HepG2 (cell line): ENCODE data around the gene TMEM225B. TPM values are rescaled to one million over a fixed set of nuclear protein-coding genes. Genes with fewer than 3 reads are reported as not detected.

Experiments
- CCDC6 ChIP-seq: sonication (generic); formaldehyde crosslinking; IDR thresholded peaks from 2 replicates; pipeline ENCODE4 v1.8.1; 2022; ENCODE audit warnings: mild to moderate bottlenecking, missing genetic modification reagents, moderate library complexity
- CHCHD3 ChIP-seq: sonication (generic); formaldehyde crosslinking; IDR thresholded peaks from 2 replicates; pipeline ENCODE4 v1.8.0; 2022; ENCODE audit warnings: mild to moderate bottlenecking, missing genetic modification reagents, moderate library complexity
- KDM2A ChIP-seq: sonication (generic); formaldehyde crosslinking; IDR thresholded peaks from 2 replicates; pipeline ENCODE4 v1.4.0; 2020; ENCODE audit warnings: low read depth, missing genetic modification reagents, borderline replicate concordance
- MAZ ChIP-seq, 2 experiments: sonication (generic) in 1 of 2; formaldehyde crosslinking in 1 of 2; IDR thresholded peaks; 2 replicates each; pipeline versions ENCODE4 v1.5.0 to v1.6.1; 2012 to 2020; ENCODE audit warnings: low read depth in 2 of 2, mild to moderate bottlenecking in 2 of 2, borderline replicate concordance in 1 of 2, improper control_type of control experiment in 1 of 2, low read length in 1 of 2, missing genetic modification reagents in 1 of 2, moderate library complexity in 1 of 2
- NCOA1 ChIP-seq: sonication (generic); formaldehyde crosslinking; IDR thresholded peaks from 2 replicates; pipeline ENCODE4 v1.9.0; 2021; ENCODE audit warnings: missing genetic modification reagents
- RFXAP ChIP-seq: sonication (generic); formaldehyde crosslinking; IDR thresholded peaks from 2 replicates; pipeline ENCODE4 v1.4.0; 2020; ENCODE audit warnings: missing genetic modification reagents, borderline replicate concordance
- SNAI1 ChIP-seq: sonication (generic); formaldehyde crosslinking; IDR thresholded peaks from 2 replicates; pipeline ENCODE4 v1.5.0; 2020; ENCODE audit warnings: mild to moderate bottlenecking, missing genetic modification reagents, borderline replicate concordance
- TGIF2 ChIP-seq: IDR thresholded peaks from 2 replicates; pipeline ENCODE4 v1.6.1; 2016; ENCODE audit warnings: control low read depth, missing compliant biosample characterization
- U2AF1 ChIP-seq: fragments of 200-400 bp; formaldehyde crosslinking; optimal IDR thresholded peaks from 2 replicates; pipeline ENCODE3; 2017; ENCODE audit warnings: mild to moderate bottlenecking, low read depth, low read length
- ZNF674 ChIP-seq: sonication (generic); formaldehyde crosslinking; IDR thresholded peaks from 2 replicates; pipeline ENCODE4 v1.5.0; 2020; ENCODE audit warnings: low read depth, mild to moderate bottlenecking, missing genetic modification reagents
- ZNF780A ChIP-seq: sonication (generic); formaldehyde crosslinking; IDR thresholded peaks from 2 replicates; pipeline ENCODE4 v1.8.0; 2022; ENCODE audit warnings: mild to moderate bottlenecking, missing genetic modification reagents, moderate library complexity
- polyA plus RNA-seq, 8 experiments: library from polyadenylated mRNA; depleted of rRNA in 3 of 8; stranded (reverse) in 7 of 8; unstranded in 1 of 8; fragments of >200 nt; fragmentation: Illumina TruSeq in 4 of 8; extraction: Trizol in 4 of 8; gene quantifications; 2 replicates each; pipeline versions ENCODE4 v1.2.1 to v1.2.3, GENCODE V29; 2011 to 2016; ENCODE audit warnings: low read depth in 4 of 8, missing spikeins in 1 of 8, mixed read lengths in 1 of 8; ENCODE audit not compliant: insufficient read depth in 1 of 8
- total RNA-seq, 5 experiments: library from RNA; depleted of rRNA; stranded (reverse); fragments of >200 nt; fragmentation: Illumina TruSeq; extraction: Trizol; gene quantifications; 2 replicates each; pipeline ENCODE4 v1.2.3, GENCODE V29; 2016; ENCODE audit warnings: low read depth in 1 of 5
- TF ChIP-seq, protein P1 (sequence below): sonication (generic); formaldehyde crosslinking; IDR thresholded peaks from 2 replicates; pipeline ENCODE4 v1.5.1; 2020; ENCODE audit warnings: missing genetic modification reagents, mild to moderate bottlenecking, borderline replicate concordance
- TF ChIP-seq, protein P2 (sequence below): sonication (generic); formaldehyde crosslinking; IDR thresholded peaks from 2 replicates; pipeline ENCODE4 v1.8.0; 2023; ENCODE audit warnings: mild to moderate bottlenecking, missing genetic modification reagents
- TF ChIP-seq, protein P3 (sequence below): sonication (generic); formaldehyde crosslinking; IDR thresholded peaks from 2 replicates; pipeline ENCODE4 v1.4.0; 2020; ENCODE audit warnings: missing genetic modification reagents, borderline replicate concordance
- TF ChIP-seq, protein P4 (sequence below): sonication (generic); formaldehyde crosslinking; IDR thresholded peaks from 2 replicates; pipeline ENCODE4 v1.8.1; 2022; ENCODE audit warnings: mild to moderate bottlenecking, missing genetic modification reagents
- TF ChIP-seq, protein P5 (sequence below): sonication (generic); formaldehyde crosslinking; IDR thresholded peaks from 2 replicates; pipeline ENCODE4 v1.5.0; 2020; ENCODE audit warnings: missing genetic modification reagents

TMEM225B gene
- total and polyA plus RNA-seq, 2 of the 13 experiments (the other 11 are each of a cell fraction or from before 2014, with no cell fraction given) = 0.78 to 0.95 TPM

DNA sequence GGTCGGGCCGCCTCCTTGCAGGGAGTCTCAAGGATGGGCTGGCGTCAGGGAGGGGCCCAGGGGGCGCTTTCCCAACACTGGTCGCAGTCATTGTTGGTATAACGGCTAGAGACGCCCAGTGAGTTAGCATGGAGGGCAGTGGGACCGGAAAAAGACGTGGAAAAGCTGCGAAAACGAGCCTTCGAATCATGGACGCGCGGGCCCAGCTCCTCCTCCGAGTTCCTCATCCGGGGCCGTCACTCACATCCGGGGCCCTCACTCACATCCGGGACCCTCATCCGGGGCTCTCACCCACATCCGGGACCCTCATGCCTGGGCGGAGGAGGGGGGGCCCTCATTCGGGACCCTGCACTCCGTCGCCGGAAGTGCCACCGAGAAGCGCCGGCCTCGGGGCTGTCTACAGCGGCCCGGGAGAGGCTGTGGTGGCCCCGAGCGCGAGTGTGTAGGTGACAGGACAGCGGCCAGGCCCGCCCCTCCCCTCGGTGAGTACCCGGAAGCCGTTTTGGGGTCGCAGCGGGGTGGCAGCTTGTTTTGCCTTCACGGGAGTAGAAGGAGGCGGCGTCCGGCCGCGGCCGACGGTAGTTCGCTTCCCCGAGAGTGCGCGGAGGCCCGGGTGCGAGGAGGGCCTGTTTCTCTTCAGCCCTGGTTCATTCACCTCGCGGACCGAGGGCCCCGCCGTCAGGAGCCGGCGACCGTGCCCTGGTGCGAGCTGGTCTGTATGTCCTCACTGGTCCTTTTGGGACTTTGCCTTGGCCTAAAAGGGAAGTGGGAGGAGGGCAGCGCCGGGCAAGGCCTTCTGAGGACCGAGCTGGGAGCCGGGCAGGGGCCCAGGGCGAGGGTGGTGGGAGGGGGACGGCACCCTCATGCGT is 39.5 kb upstream of the TMEM225B start, which contains the start of gene ZNF655 (continued):
- TF ChIP-seq, protein P1, sequence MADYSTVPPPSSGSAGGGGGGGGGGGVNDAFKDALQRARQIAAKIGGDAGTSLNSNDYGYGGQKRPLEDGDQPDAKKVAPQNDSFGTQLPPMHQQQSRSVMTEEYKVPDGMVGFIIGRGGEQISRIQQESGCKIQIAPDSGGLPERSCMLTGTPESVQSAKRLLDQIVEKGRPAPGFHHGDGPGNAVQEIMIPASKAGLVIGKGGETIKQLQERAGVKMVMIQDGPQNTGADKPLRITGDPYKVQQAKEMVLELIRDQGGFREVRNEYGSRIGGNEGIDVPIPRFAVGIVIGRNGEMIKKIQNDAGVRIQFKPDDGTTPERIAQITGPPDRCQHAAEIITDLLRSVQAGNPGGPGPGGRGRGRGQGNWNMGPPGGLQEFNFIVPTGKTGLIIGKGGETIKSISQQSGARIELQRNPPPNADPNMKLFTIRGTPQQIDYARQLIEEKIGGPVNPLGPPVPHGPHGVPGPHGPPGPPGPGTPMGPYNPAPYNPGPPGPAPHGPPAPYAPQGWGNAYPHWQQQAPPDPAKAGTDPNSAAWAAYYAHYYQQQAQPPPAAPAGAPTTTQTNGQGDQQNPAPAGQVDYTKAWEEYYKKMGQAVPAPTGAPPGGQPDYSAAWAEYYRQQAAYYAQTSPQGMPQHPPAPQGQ (CRISPR knock-in tag) = no peak
- TF ChIP-seq KDM2A (peak; percentile 92), RFXAP (CRISPR knock-in tag) (no peak; the same call in 1 of the 2 replicates), TGIF2 (CRISPR knock-in tag) (peak; percentile 57; the same call in 1 of the 2 replicates), MAZ (IDR thresholded peaks at IDR 0.05; ENCODE audit: borderline replicate concordance, low read depth, low read length) (peak; percentile 81), MAZ (CRISPR knock-in tag; IDR thresholded peaks at IDR 0.05; ENCODE audit: low read depth) (peak; percentile 52), ZNF674 (CRISPR knock-in tag) (no peak), U2AF1 (no peak), ZNF780A (CRISPR knock-in tag) (peak; percentile 38; the same call in 1 of the 2 replicates), NCOA1 (CRISPR knock-in tag) (no peak), SNAI1 (CRISPR knock-in tag) (peak; percentile 26; the same call in 1 of the 2 replicates), CHCHD3 (0 out of 2 replicates have a peak, but pooled peaks have one; percentile 23), CCDC6 (CRISPR knock-in tag) (no peak)
- TF ChIP-seq, protein P2, sequence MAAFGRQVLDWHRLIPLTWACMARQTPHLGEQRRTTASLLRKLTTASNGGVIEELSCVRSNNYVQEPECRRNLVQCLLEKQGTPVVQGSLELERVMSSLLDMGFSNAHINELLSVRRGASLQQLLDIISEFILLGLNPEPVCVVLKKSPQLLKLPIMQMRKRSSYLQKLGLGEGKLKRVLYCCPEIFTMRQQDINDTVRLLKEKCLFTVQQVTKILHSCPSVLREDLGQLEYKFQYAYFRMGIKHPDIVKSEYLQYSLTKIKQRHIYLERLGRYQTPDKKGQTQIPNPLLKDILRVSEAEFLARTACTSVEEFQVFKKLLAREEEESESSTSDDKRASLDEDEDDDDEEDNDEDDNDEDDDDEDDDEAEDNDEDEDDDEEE (CRISPR knock-in tag) = no peak
- TF ChIP-seq, protein P3, sequence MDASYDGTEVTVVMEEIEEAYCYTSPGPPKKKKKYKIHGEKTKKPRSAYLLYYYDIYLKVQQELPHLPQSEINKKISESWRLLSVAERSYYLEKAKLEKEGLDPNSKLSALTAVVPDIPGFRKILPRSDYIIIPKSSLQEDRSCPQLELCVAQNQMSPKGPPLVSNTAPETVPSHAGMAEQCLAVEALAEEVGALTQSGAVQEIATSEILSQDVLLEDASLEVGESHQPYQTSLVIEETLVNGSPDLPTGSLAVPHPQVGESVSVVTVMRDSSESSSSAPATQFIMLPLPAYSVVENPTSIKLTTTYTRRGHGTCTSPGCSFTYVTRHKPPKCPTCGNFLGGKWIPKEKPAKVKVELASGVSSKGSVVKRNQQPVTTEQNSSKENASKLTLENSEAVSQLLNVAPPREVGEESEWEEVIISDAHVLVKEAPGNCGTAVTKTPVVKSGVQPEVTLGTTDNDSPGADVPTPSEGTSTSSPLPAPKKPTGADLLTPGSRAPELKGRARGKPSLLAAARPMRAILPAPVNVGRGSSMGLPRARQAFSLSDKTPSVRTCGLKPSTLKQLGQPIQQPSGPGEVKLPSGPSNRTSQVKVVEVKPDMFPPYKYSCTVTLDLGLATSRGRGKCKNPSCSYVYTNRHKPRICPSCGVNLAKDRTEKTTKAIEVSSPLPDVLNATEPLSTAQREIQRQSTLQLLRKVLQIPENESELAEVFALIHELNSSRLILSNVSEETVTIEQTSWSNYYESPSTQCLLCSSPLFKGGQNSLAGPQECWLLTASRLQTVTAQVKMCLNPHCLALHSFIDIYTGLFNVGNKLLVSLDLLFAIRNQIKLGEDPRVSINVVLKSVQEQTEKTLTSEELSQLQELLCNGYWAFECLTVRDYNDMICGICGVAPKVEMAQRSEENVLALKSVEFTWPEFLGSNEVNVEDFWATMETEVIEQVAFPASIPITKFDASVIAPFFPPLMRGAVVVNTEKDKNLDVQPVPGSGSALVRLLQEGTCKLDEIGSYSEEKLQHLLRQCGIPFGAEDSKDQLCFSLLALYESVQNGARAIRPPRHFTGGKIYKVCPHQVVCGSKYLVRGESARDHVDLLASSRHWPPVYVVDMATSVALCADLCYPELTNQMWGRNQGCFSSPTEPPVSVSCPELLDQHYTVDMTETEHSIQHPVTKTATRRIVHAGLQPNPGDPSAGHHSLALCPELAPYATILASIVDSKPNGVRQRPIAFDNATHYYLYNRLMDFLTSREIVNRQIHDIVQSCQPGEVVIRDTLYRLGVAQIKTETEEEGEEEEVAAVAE (CRISPR knock-in tag) = 0 out of 2 replicates have a peak, but pooled peaks have one; percentile 47
- TF ChIP-seq, protein P4, sequence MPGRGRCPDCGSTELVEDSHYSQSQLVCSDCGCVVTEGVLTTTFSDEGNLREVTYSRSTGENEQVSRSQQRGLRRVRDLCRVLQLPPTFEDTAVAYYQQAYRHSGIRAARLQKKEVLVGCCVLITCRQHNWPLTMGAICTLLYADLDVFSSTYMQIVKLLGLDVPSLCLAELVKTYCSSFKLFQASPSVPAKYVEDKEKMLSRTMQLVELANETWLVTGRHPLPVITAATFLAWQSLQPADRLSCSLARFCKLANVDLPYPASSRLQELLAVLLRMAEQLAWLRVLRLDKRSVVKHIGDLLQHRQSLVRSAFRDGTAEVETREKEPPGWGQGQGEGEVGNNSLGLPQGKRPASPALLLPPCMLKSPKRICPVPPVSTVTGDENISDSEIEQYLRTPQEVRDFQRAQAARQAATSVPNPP (CRISPR knock-in tag) = no peak
- TF ChIP-seq, protein P5, sequence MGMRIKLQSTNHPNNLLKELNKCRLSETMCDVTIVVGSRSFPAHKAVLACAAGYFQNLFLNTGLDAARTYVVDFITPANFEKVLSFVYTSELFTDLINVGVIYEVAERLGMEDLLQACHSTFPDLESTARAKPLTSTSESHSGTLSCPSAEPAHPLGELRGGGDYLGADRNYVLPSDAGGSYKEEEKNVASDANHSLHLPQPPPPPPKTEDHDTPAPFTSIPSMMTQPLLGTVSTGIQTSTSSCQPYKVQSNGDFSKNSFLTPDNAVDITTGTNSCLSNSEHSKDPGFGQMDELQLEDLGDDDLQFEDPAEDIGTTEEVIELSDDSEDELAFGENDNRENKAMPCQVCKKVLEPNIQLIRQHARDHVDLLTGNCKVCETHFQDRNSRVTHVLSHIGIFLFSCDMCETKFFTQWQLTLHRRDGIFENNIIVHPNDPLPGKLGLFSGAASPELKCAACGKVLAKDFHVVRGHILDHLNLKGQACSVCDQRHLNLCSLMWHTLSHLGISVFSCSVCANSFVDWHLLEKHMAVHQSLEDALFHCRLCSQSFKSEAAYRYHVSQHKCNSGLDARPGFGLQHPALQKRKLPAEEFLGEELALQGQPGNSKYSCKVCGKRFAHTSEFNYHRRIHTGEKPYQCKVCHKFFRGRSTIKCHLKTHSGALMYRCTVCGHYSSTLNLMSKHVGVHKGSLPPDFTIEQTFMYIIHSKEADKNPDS (CRISPR knock-in tag) = no peak
